Neural cell (in vitro differentiated cells): ENCODE data around the gene CDKAL1. TPM values are rescaled to one million over a fixed set of nuclear protein-coding genes. Genes with fewer than 3 reads are reported as not detected.

Source experiments
- H2AFZ ChIP-seq: fragments of 200-600, 300-800 bp; sonication (generic), shearing (Covaris generic); 2 replicates; pipeline ENCODE4 v1.6.0; 2014; ENCODE audit warnings: low read depth, mild to moderate bottlenecking, antibody characterized with exemption, low read length, moderate library complexity
- H3F3A ChIP-seq: fragments of 200-600 bp; shearing (Covaris generic); 2 replicates; pipeline ENCODE4 v1.6.1; 2016; ENCODE audit warnings: mild to moderate bottlenecking, moderate library complexity, mixed read lengths, antibody characterized with exemption, low read length; ENCODE audit not compliant: insufficient read depth, poor library complexity, severe bottlenecking
- H3K27ac ChIP-seq: fragments of 200-600, 300-800 bp; sonication (generic), shearing (Covaris generic); 2 replicates; pipeline ENCODE4 v1.5.1; 2014; ENCODE audit warnings: mild to moderate bottlenecking, low read length, moderate library complexity
- H3K27me3 ChIP-seq: fragments of 300-800, 200-600 bp; sonication (generic), shearing (Covaris generic); 2 replicates; pipeline ENCODE4 v1.6.0; 2014; ENCODE audit warnings: mild to moderate bottlenecking, low read depth, low read length, moderate library complexity; ENCODE audit not compliant: insufficient read depth
- H3K36me3 ChIP-seq: fragments of 300-800, 200-600 bp; sonication (generic), shearing (Covaris generic); 2 replicates; pipeline ENCODE4 v1.5.1; 2014; ENCODE audit warnings: mild to moderate bottlenecking, antibody characterized with exemption, low read length, moderate library complexity; ENCODE audit not compliant: insufficient read depth
- H3K4me2 ChIP-seq: fragments of 300-800, 200-600 bp; sonication (generic), shearing (Covaris generic); 2 replicates; pipeline ENCODE4 v1.6.0; 2014; ENCODE audit warnings: mild to moderate bottlenecking, low read length
- H3K4me3 ChIP-seq: fragments of 300-800, 200-600 bp; sonication (generic), shearing (Covaris generic); 2 replicates; pipeline ENCODE4 v1.5.1; 2014; ENCODE audit warnings: mild to moderate bottlenecking, low read length, moderate library complexity
- H3K79me2 ChIP-seq: fragments of 200-600 bp; shearing (Covaris generic); replicated peaks from 2 replicates; pipeline ENCODE4 v1.6.0; 2014; ENCODE audit warnings: mild to moderate bottlenecking, low read length, moderate library complexity; ENCODE audit not compliant: insufficient read depth
- H3K9ac ChIP-seq: fragments of 300-800, 200-600 bp; sonication (generic), shearing (Covaris generic); 2 replicates; pipeline ENCODE4 v1.6.1; 2016; ENCODE audit warnings: mild to moderate bottlenecking, low read length, mixed read lengths
- H3K9me2 ChIP-seq: fragments of 200-600 bp; shearing (Covaris generic); 2 replicates; pipeline ENCODE4 v1.6.1; 2016; ENCODE audit warnings: mild to moderate bottlenecking, low read length, mixed read lengths; ENCODE audit not compliant: insufficient read depth
- H3K9me3 ChIP-seq: fragments of 200-600, 300-800 bp; sonication (generic), shearing (Covaris generic); 2 replicates; pipeline ENCODE4 v1.6.1; 2016; ENCODE audit warnings: mild to moderate bottlenecking, mixed run types, low read length, moderate library complexity, mixed read lengths
- H4K20me1 ChIP-seq: fragments of 200-600 bp; shearing (Covaris generic); 2 replicates; pipeline ENCODE4 v1.6.1; 2016; ENCODE audit warnings: mild to moderate bottlenecking, mixed run types; ENCODE audit not compliant: insufficient read depth
- CTCF ChIP-seq: fragments of 450-650 bp; IDR thresholded peaks from 2 replicates; pipeline ENCODE4 v1.5.1; 2014; ENCODE audit warnings: antibody characterized with exemption, mild to moderate bottlenecking, moderate library complexity; ENCODE audit not compliant: poor library complexity, severe bottlenecking
- EP300 ChIP-seq: fragments of 450-650 bp; conservative IDR thresholded peaks from 2 replicates; pipeline ENCODE4 v1.6.1; 2014; ENCODE audit warnings: antibody characterized with exemption, mild to moderate bottlenecking, moderate library complexity; ENCODE audit not compliant: poor library complexity, severe bottlenecking
- EZH2 ChIP-seq: fragments of 200-600, 300-800 bp; shearing (Covaris generic), sonication (generic); IDR thresholded peaks from 2 replicates; pipeline ENCODE4 v1.6.1; 2014; ENCODE audit warnings: antibody characterized with exemption, low read length, borderline replicate concordance, mild to moderate bottlenecking; ENCODE audit not compliant: insufficient read depth, poor library complexity, severe bottlenecking
- MXI1 ChIP-seq: fragments of 450-650 bp; conservative IDR thresholded peaks from 2 replicates; pipeline ENCODE4 v1.6.1; 2014; ENCODE audit warnings: antibody characterized with exemption, mild to moderate bottlenecking; ENCODE audit not compliant: poor library complexity, severe bottlenecking
- POLR2AphosphoS5 ChIP-seq: IDR thresholded peaks from 2 replicates; pipeline ENCODE4 v1.6.1; 2012
- RAD21 ChIP-seq: fragments of 450-650 bp; conservative IDR thresholded peaks from 2 replicates; pipeline ENCODE4 v1.6.1; 2014; ENCODE audit warnings: antibody characterized with exemption, mild to moderate bottlenecking, moderate library complexity
- REST ChIP-seq: IDR thresholded peaks from 2 replicates; pipeline ENCODE4 v1.6.1; 2012; ENCODE audit warnings: borderline replicate concordance
- SMC3 ChIP-seq: fragments of 450-650 bp; conservative IDR thresholded peaks from 2 replicates; pipeline ENCODE4 v1.6.1; 2014; ENCODE audit warnings: antibody characterized with exemption, mild to moderate bottlenecking, moderate library complexity; ENCODE audit not compliant: poor library complexity
- TAF1 ChIP-seq: IDR thresholded peaks from 2 replicates; pipeline ENCODE4 v1.6.1; 2012; ENCODE audit warnings: low read depth
- polyA plus RNA-seq: library from polyadenylated mRNA; depleted of rRNA; stranded (reverse); fragments of >200 nt; gene quantifications from 2 replicates; pipeline ENCODE4 v1.2.3, GENCODE V29; 2014

Gene CDKAL1
- polyA plus RNA-seq, 1 donor from 2014 or later: 10.7 TPM

DNA sequence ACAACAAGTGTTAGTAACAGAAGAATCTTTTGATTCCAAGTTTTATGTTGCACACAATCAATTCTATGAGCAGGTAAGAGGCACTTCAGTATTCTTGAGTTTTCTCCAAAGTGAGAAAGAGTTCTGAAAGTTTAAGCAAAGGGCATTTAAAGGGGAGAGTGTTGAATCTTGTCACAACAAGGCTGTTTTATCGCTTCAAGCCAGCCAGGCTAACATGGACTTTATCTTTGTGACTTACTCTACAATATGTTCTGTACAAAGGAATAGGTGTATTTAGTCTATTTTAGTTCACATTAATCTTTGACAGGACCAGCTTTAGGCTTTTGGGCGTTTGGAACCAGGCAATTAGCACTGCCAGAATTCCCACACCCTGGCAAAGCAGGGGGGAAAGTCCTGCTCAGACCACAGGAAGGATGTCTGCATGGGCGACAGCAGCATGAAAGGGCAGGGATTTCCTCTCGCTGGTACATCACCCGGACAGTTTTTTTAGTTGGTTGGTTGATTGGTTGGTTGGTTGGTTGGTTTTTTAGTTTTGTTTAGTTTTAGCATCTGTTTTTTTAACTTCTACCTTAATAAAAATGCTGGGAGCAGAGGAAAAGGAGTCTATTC lies 663.9 kb downstream of the CDKAL1 start:
- H4K20me1 ChIP-seq: no peaks in the 10 kb centered on the region
- H3K27me3 ChIP-seq: no peaks in the 10 kb centered on the region
- no peak overlapping the region for H2AFZ ChIP-seq
- H3K9me3 ChIP-seq: no peaks in the 10 kb centered on the region
- H3K9me2 ChIP-seq: no peaks in the 10 kb centered on the region
- no peaks in the 10 kb centered on the region for H3F3A ChIP-seq
- no peaks in the 10 kb centered on the region for H3K36me3 ChIP-seq
- TF ChIP-seq SMC3 (no peak), EP300 (no peak), POLR2AphosphoS5 (no peak), MXI1 (no peak), TAF1 (no peak), EZH2 (no peak), RAD21 (no peak), CTCF (no peak), REST (no peak)
- no peak overlapping the region for H3K9ac ChIP-seq
- no peak overlapping the region for H3K4me3 ChIP-seq
- no peaks in the 10 kb centered on the region for H3K79me2 ChIP-seq
- H3K27ac ChIP-seq: no peak overlapping the region
- H3K4me2 ChIP-seq: no peak overlapping the region

- Histone ChIP-seq H4K20me1 (no peaks in the 10 kb centered on the region), H3K9me3 (no peaks in the 10 kb centered on the region), H3F3A (no peaks in the 10 kb centered on the region), H3K27ac (no peak overlapping the region), H3K4me2 (no peak overlapping the region), H3K4me3 (no peak overlapping the region), H2AFZ (no peak overlapping the region), H3K9ac (no peak overlapping the region), H3K79me2 (no peaks in the 10 kb centered on the region), H3K36me3 (no peaks in the 10 kb centered on the region), H3K27me3 (no peaks in the 10 kb centered on the region), H3K9me2 (no peaks in the 10 kb centered on the region)
- TF ChIP-seq SMC3: no peak
- no peak for TF ChIP-seq POLR2AphosphoS5
- TF ChIP-seq EP300: no peak
- TF ChIP-seq REST: no peak
- TF ChIP-seq CTCF: no peak
- no peak for TF ChIP-seq MXI1
- TF ChIP-seq TAF1: no peak
- TF ChIP-seq RAD21: no peak
- no peak for TF ChIP-seq EZH2
These were observed 665.0 kb downstream of the CDKAL1 start for GRCh38 chr6:21199262-21199661.
